ENCODE measurements around the gene SDK1. TPM values are rescaled to one million over a fixed set of nuclear protein-coding genes. Genes with fewer than 3 reads are reported as not detected.

Gene SDK1
- total RNA-seq, 1 experiment from 2014 or later = 9.3 TPM

- TF ChIP-seq ZNF425 (CRISPR knock-in tag; conservative IDR thresholded peaks at IDR 0.05) = no peak
- no peak for TF ChIP-seq JAZF1 (CRISPR knock-in tag; IDR thresholded peaks at IDR 0.05)
- TF ChIP-seq IRF1 (CRISPR knock-in tag; IDR thresholded peaks at IDR 0.05) = no peak
These were observed 832.5 kb downstream of the SDK1 start (continued) for GRCh38 chr7:4133491-4134044.

DNA sequence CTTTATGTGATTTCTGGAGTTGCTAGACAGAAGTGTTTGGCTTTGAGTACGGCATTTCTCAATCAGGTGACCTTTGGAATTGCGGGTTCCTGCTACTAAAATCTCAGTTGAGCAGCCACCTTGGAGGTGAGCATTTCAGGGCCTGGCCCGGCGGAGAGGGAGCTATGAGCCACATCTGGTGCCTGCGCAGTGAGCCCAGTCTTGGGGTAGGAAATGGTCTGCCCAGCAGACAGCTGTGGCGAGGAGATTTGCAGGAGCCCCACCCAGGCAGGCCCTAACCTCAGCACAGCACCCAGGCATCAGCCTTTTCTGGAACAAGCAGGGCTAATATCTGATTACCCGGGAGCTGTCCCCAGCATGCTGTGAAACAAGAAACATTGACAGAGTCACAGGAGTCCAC lies 833.2 kb downstream of the SDK1 start:
- DNase-seq (ENCODE audit: low spot score) (no peak), ATAC-seq (no peak)
- Mint-ChIP-seq H3K27ac (no peak overlapping the region; the same call in 1 of the 2 replicates), H3K4me1 (peaks cover 49% of the 10 kb centered on the region), H3K36me3 (no peaks in the 10 kb centered on the region), H3K4me3 (no peak overlapping the region), H3K27me3 (ENCODE audit: low read depth) (no peaks in the 10 kb centered on the region), H3K9me3 (no peaks in the 10 kb centered on the region)
- ChIA-PET POLR2A (no interaction called here), CTCF (no interaction called here)
- no peak for TF ChIP-seq MXD4 (CRISPR knock-in tag; IDR thresholded peaks at IDR 0.05; ENCODE audit: borderline replicate concordance)

DNA sequence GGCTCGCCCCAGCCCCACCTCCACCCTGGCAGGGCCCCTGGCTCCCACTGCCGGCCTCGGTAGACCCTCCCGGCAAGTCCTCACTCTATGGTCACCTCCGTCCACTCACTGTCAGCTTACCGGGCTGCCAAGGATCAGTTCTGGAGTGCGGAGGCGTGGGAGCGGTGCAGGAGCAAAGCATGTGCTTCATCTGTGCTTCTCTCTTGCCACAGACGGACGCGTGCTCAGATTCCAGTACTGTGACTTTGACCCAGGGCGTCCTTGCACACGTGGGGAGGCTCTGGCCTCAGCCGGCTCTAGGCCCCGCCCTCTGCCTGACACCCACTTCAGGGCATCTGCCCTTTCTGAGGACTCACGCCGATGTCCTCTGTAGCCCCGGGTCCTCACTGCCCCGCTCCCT lies 833.6 kb downstream of the SDK1 start:
- Mint-ChIP-seq H3K4me1 (peaks cover 49% of the 10 kb centered on the region), H3K4me3 (no peak overlapping the region), H3K27ac (peak overlapping the region; percentile 90; the same call in 1 of the 2 replicates), H3K9me3 (no peaks in the 10 kb centered on the region), H3K27me3 (ENCODE audit: low read depth) (no peaks in the 10 kb centered on the region), H3K36me3 (no peaks in the 10 kb centered on the region)
- TF ChIP-seq ZNF416 (CRISPR knock-in tag; IDR thresholded peaks at IDR 0.05) (no peak), CBFB (CRISPR knock-in tag; IDR thresholded peaks at IDR 0.05; ENCODE audit: low read depth) (no peak), AR (CRISPR knock-in tag; IDR thresholded peaks at IDR 0.05) (no peak), FOXP4 (CRISPR knock-in tag; IDR thresholded peaks at IDR 0.05) (no peak), GTF2I (CRISPR knock-in tag; conservative IDR thresholded peaks at IDR 0.05) (no peak), ZNF138 (CRISPR knock-in tag; conservative IDR thresholded peaks at IDR 0.05) (no peak), NR1H2 (CRISPR knock-in tag; IDR thresholded peaks at IDR 0.05) (no peak), IRF2 (CRISPR knock-in tag; IDR thresholded peaks at IDR 0.05; ENCODE audit: borderline replicate concordance, low read depth) (no peak), ZNF671 (CRISPR knock-in tag; IDR thresholded peaks at IDR 0.05) (no peak), ETV6 (CRISPR knock-in tag; IDR thresholded peaks at IDR 0.05) (no peak), PRRX2 (CRISPR knock-in tag; IDR thresholded peaks at IDR 0.05) (no peak), ZNF317 (CRISPR knock-in tag; IDR thresholded peaks at IDR 0.05; ENCODE audit: borderline replicate concordance, low read depth) (no peak), ESRRA (CRISPR knock-in tag; IDR thresholded peaks at IDR 0.05; ENCODE audit: borderline replicate concordance) (no peak), ELF4 (CRISPR knock-in tag; IDR thresholded peaks at IDR 0.05; ENCODE audit: low read depth) (no peak)
- no peak for ATAC-seq
- ChIA-PET POLR2A (no interaction called here), CTCF (no interaction called here)
- no peak for DNase-seq (ENCODE audit: low spot score)

Measured in WTC11 (cell line).